Hepatocyte (in vitro differentiated cells): ENCODE measurements around the gene TELO2. TPM values are rescaled to one million over a fixed set of nuclear protein-coding genes. Genes with fewer than 3 reads are reported as not detected.

Experiments
- DNase-seq: peaks from one replicate; pipeline ENCODE4 v3.0.0-alpha.2; 2016; ENCODE audit warnings: low spot score
- H2AFZ ChIP-seq: fragments of 200-600 bp; sonication (generic); 2 replicates; pipeline ENCODE4 v1.6.0; 2016; ENCODE audit warnings: antibody characterized with exemption, mild to moderate bottlenecking
- H3K27ac ChIP-seq: fragments of 200-600 bp; sonication (generic); 2 replicates; pipeline ENCODE4 v1.5.1; 2016; ENCODE audit warnings: mild to moderate bottlenecking
- H3K27me3 ChIP-seq: fragments of 200-600 bp; sonication (generic); 2 replicates; pipeline ENCODE4 v1.6.1; 2016
- H3K36me3 ChIP-seq: fragments of 200-600 bp; sonication (generic); replicated peaks from 2 replicates; pipeline ENCODE4 v1.5.1; 2016; ENCODE audit warnings: low read depth; ENCODE audit not compliant: insufficient read depth
- H3K4me1 ChIP-seq: fragments of 200-600 bp; sonication (generic); 2 replicates; pipeline ENCODE4 v1.5.1; 2016; ENCODE audit warnings: mild to moderate bottlenecking, moderate library complexity; ENCODE audit not compliant: insufficient read depth
- H3K4me2 ChIP-seq: fragments of 200-600 bp; sonication (generic); 2 replicates; pipeline ENCODE4 v1.6.0; 2016
- H3K4me3 ChIP-seq: fragments of 200-600 bp; sonication (generic); 2 replicates; pipeline ENCODE4 v1.5.1; 2016; ENCODE audit warnings: mild to moderate bottlenecking
- H3K79me2 ChIP-seq: fragments of 200-600 bp; sonication (generic); 2 replicates; pipeline ENCODE4 v1.6.0; 2017; ENCODE audit warnings: mild to moderate bottlenecking
- H3K9me2 ChIP-seq: fragments of 200-600 bp; sonication (generic); replicated peaks from 2 replicates; pipeline ENCODE4 v1.6.0; 2017; ENCODE audit warnings: mild to moderate bottlenecking; ENCODE audit not compliant: insufficient read depth
- H3K9me3 ChIP-seq: fragments of 200-600 bp; sonication (generic); 2 replicates; pipeline ENCODE4 v1.5.1; 2016; ENCODE audit warnings: low read depth, mild to moderate bottlenecking
- H4K20me1 ChIP-seq: fragments of 200-600 bp; sonication (generic); 2 replicates; pipeline ENCODE4 v1.6.0; 2016; ENCODE audit warnings: mild to moderate bottlenecking; ENCODE audit not compliant: insufficient read depth, poor library complexity, severe bottlenecking
- EZH2 ChIP-seq: fragments of 200-600 bp; sonication (generic); IDR thresholded peaks from 2 replicates; pipeline ENCODE4 v1.6.1; 2016; ENCODE audit warnings: antibody characterized with exemption, mild to moderate bottlenecking, borderline replicate concordance
- EZH2phosphoT487 ChIP-seq: fragments of 200-600 bp; sonication (generic); IDR thresholded peaks from one replicate; pipeline ENCODE4 v1.6.1; 2018; ENCODE audit warnings: antibody characterized with exemption, mild to moderate bottlenecking, low read depth, moderate library complexity; ENCODE audit not compliant: unreplicated experiment, severe bottlenecking
- WGBS: methylation state at CpG from one replicate; pipeline ENCODE4 v1.1.6; 2016; ENCODE audit warnings: low lambda C conversion rate; ENCODE audit errors: missing lambda C conversion rate; 5-methylcytosine and 5-hydroxymethylcytosine counted together
- polyA plus RNA-seq: library from polyadenylated mRNA; unstranded; fragments of >200 nt; fragmentation: Nextera tagmentation; extraction: Ambion mirVana; gene quantifications from 2 replicates; pipeline ENCODE4 v1.2.1, GENCODE V29; 2016
- total RNA-seq: library from RNA; depleted of rRNA; stranded (reverse); fragments of >200 nt; gene quantifications from 2 replicates; pipeline ENCODE4 v1.2.3, GENCODE V29; 2014
- TF ChIP-seq, protein P1 (sequence below): fragments of 200-600 bp; sonication (generic); IDR thresholded peaks from 2 replicates; pipeline ENCODE4 v1.5.1; 2016; ENCODE audit warnings: antibody characterized with exemption, mild to moderate bottlenecking; ENCODE audit not compliant: poor library complexity

Gene TELO2
- total and polyA plus RNA-seq, 2 experiments from 2014 or later, result 22.8 to 50.9 TPM

- Histone ChIP-seq H3K36me3 (no peaks in the 10 kb centered on the region), H3K9me3 (no peaks in the 10 kb centered on the region), H3K4me3 (no peak overlapping the region), H3K4me2 (no peak overlapping the region), H3K79me2 (no peaks in the 10 kb centered on the region), H2AFZ (no peak overlapping the region), H3K27me3 (no peaks in the 10 kb centered on the region), H3K4me1 (peaks cover 3% of the 10 kb centered on the region), H4K20me1 (no peaks in the 10 kb centered on the region), H3K27ac (no peak overlapping the region), H3K9me2 (no peaks in the 10 kb centered on the region)
- DNase-seq, result no peak
- WGBS, result 95% methylated on average over 5 of the region's 5 CpGs
- TF ChIP-seq, protein P1, sequence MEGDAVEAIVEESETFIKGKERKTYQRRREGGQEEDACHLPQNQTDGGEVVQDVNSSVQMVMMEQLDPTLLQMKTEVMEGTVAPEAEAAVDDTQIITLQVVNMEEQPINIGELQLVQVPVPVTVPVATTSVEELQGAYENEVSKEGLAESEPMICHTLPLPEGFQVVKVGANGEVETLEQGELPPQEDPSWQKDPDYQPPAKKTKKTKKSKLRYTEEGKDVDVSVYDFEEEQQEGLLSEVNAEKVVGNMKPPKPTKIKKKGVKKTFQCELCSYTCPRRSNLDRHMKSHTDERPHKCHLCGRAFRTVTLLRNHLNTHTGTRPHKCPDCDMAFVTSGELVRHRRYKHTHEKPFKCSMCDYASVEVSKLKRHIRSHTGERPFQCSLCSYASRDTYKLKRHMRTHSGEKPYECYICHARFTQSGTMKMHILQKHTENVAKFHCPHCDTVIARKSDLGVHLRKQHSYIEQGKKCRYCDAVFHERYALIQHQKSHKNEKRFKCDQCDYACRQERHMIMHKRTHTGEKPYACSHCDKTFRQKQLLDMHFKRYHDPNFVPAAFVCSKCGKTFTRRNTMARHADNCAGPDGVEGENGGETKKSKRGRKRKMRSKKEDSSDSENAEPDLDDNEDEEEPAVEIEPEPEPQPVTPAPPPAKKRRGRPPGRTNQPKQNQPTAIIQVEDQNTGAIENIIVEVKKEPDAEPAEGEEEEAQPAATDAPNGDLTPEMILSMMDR, result no peak
- TF ChIP-seq EZH2phosphoT487 (no peak), EZH2 (no peak)
These were observed 55.1 kb downstream of the TELO2 start for GRCh38 chr16:1548233-1548632.

DNA sequence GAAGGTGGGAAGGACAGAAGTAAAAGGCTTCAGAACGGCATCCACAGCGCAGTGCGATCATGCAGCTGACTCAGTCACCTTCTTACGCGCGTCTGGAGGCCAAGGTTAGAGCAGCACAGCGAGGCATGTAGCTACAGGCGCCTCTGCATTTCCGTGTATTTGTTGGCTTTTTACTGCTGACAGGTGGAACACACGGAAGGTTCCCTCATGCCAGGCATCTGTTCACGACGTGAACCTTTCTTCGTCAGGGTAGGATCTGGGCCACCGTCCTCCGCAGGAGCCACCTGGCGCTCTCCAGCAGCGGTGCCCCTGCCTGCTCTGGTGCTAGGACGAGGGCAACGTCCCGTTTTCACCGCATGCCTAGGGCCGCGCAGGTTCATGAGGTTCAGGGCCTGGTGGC is 55.6 kb downstream of the TELO2 start:
- Histone ChIP-seq H3K9me2 (no peaks in the 10 kb centered on the region), H3K9me3 (no peaks in the 10 kb centered on the region), H4K20me1 (no peaks in the 10 kb centered on the region), H3K36me3 (no peaks in the 10 kb centered on the region), H2AFZ (no peak overlapping the region), H3K79me2 (no peaks in the 10 kb centered on the region), H3K4me1 (peaks cover 3% of the 10 kb centered on the region), H3K27ac (no peak overlapping the region), H3K27me3 (no peaks in the 10 kb centered on the region), H3K4me3 (no peak overlapping the region), H3K4me2 (no peak overlapping the region)
- TF ChIP-seq EZH2, result no peak
- WGBS, result 92% methylated on average over 23 of the region's 23 CpGs
- no peak for DNase-seq

DNA sequence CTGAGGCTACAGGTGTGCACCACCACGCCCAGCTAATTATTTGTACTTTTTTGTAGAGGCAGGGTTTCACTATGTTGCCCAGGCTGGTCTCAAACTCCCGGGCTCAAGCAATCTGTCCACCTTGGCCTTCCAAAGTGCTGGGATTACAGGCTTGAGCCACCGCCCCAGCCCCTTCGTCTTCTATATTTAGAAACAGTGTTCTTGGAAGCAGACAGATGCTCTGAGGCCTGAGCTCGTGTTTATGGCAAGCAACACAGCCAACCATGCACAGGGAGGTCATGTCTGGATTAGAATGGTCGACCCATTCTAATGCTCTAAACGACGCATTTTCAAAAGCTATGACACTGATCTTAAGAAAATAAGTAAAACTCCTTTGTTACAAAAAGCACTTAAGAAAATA is 56.9 kb downstream of the TELO2 start:
- no peak overlapping the region for H2AFZ ChIP-seq
- no peaks in the 10 kb centered on the region for H3K9me3 ChIP-seq
- H3K27me3 ChIP-seq, result no peaks in the 10 kb centered on the region
- 89% methylated on average over 8 of the region's 8 CpGs for WGBS
- no peak overlapping the region for H3K4me3 ChIP-seq
- no peak overlapping the region for H3K27ac ChIP-seq
- H3K79me2 ChIP-seq, result no peaks in the 10 kb centered on the region
- H3K36me3 ChIP-seq, result no peaks in the 10 kb centered on the region
- DNase-seq, result no peak
- H3K4me2 ChIP-seq, result no peak overlapping the region
- no peaks in the 10 kb centered on the region for H3K9me2 ChIP-seq
- peaks cover 3% of the 10 kb centered on the region for H3K4me1 ChIP-seq
- no peaks in the 10 kb centered on the region for H4K20me1 ChIP-seq
- TF ChIP-seq EZH2phosphoT487 (no peak), EZH2 (no peak)
- TF ChIP-seq, protein P1, result no peak

GRCh38 chr16:1550696-1551095 is 57.5 kb downstream of the TELO2 start:
- no peak for DNase-seq
- H3K27me3 ChIP-seq, result no peaks in the 10 kb centered on the region
- no peaks in the 10 kb centered on the region for H3K4me1 ChIP-seq
- no peak overlapping the region for H2AFZ ChIP-seq
- no peak for TF ChIP-seq EZH2
- no peak for TF ChIP-seq EZH2phosphoT487
- TF ChIP-seq, protein P1, result no peak
- WGBS, result 99% methylated on average over 15 of the region's 15 CpGs
- H4K20me1 ChIP-seq, result no peaks in the 10 kb centered on the region
- H3K79me2 ChIP-seq, result no peaks in the 10 kb centered on the region
- H3K36me3 ChIP-seq, result no peaks in the 10 kb centered on the region
- no peaks in the 10 kb centered on the region for H3K9me3 ChIP-seq
- H3K27ac ChIP-seq, result no peak overlapping the region
- no peak overlapping the region for H3K4me2 ChIP-seq
- no peaks in the 10 kb centered on the region for H3K9me2 ChIP-seq
- H3K4me3 ChIP-seq, result no peak overlapping the region
